H54 (cell line): Measurements from ENCODE around the gene PMP22.

ENCODE experiments used
- DNase-seq: peaks from one replicate; pipeline ENCODE4 v3.0.0; 2011; ENCODE audit warnings: low spot score, mixed read lengths; ENCODE audit not compliant: insufficient read length
- FAIRE-seq: peaks from 3 replicates; lab custom pipeline; 2011; peaks lifted over from hg19 to GRCh38; lab: Jason Lieb, UNC
- POLR2A ChIP-seq: IDR thresholded peaks from 2 replicates; pipeline ENCODE4 v1.6.1; 2011; ENCODE audit warnings: low read depth, mild to moderate bottlenecking, low read length

The PMP22 gene

DNA sequence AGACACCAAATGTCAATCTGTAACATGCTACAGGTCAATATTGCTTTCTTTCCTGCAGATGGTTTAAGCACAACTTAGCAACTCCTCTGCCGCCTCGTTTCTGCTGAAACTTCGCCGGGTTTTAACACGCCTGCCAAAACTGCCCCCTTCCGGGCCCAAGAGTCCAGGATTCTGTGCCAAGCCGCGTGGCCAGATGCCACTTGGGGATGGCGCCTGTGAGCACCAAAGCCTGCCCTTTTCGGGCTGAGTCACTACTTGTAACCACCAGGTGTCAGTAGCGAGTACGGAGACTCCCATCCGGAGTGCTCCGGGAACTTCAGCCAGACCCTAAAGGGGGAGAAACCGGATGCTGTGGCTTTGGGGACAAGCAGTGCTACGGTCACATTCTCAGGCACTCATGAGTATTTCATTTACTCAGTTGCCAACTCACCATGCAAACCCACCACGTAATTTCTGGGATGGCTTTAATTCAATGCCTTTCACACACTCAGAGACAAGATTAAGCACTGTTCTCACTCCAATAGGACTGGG, 7.8 kb downstream of the PMP22 start:
- no peak for FAIRE-seq
- peak; percentile 77 for DNase-seq
- no peak for TF ChIP-seq POLR2A

DNA sequence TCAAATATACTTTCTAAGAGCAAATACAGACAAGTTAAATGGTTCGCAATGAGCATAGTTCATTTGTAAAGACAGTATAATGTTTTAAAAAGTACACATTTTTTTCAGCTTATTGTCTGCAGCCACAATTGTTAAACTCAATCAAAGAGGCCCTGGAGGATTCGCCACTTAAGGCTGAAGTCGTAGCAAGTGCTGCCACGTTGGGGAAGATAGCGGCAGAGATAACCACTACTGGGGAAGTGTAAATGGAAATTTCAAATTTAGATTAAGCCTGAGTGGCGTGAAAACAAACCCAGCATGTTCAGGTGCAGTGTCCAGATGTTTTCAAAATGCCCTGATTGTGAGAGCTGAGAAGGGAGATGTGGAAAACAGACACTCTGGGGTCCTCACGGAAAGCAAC, 8.4 kb downstream of the PMP22 start:
- FAIRE-seq (no peak), DNase-seq (no peak)
- no peak for TF ChIP-seq POLR2A

DNA sequence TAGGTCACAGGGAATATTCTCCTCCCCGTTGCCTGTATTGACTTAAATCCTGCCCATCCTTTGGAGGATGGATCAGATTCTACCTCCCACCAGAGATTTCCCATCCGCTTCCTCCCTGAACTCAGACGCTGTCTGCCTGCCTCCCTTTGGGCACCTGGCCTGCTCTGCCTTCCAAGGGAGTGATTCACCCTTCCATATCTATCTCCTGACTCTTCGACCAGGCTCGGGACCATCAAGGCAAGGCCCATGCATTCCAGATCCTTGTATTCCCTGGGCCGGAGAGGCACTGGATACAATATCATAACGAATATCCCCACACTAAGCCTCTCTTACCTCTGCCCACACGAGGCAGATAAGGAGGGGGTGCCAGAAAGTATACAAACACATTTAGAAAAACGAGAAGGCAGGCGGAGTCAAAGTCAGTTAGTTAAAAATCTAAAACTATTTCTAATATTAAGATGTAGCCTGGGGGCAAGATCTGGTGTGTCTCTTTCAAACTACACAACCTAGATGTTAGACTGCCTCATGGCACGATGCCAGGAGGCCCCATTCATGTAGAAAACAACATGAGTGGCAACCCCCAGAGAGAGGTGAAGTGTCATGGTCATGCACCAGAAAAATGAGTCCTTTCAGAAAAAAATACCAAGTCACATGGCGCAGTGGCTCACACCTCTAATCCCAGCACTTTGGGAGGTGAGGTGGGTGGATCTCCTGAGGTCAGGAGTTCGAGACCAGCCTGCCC, 9.2 kb downstream of the PMP22 start:
- no peak for FAIRE-seq
- TF ChIP-seq POLR2A, result no peak
- no peak for DNase-seq

DNA sequence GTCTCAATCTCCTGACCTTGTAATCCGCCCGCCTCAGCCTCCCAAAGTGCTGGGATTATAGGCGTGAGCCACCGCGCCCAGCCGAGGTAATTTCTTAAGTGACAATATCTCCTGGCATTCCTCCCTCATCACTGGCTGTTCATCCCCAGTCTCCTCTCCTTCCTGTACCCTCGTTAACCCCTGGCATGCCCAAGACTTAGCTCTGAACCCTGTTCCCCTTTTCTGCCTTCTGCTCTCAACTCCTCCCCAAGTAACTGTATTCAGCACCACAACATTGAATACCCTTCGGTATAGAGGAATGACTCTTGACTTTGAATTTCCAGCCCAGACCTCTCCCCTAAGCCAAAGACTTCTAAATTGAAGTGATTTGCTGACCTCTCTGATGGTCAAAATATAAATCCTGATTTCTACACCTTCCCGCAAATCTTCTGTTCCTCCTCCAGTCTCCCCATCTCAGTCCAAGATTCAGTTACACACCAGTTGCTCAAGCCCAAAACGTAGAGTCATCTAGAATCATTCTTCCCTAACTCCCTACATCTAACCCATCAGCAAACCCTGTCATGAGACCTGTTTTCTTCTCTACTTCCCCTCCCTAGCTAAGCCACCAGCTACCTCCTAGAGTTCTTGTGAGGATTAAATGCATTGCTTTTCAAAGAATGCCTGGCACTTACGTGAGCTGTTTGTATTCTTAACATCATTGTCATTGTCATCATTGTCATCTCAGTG, 14.8 kb downstream of the PMP22 start:
- FAIRE-seq, result no peak
- DNase-seq, result no peak
- TF ChIP-seq POLR2A, result no peak

DNA sequence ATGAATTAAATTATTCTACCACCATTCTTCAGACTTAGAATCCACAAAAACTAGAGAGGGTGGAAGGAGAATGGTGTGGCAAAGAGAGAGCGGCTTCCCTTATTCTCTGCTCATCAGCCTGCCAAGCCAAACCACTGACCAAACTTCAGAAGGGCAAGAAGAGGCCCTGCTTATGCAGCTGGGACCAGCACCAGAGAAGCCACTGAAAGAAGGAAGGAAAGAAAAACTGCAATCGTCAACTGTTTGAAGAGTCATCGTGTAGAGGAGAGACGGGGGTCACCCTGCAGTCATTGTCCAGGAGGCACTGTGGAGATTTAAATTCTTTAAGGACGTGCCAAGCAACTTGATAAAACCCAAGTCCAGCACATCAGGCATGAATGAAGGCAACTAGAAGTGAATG, 15.6 kb downstream of the PMP22 start:
- DNase-seq (no peak), FAIRE-seq (no peak)
- TF ChIP-seq POLR2A, result no peak

DNA sequence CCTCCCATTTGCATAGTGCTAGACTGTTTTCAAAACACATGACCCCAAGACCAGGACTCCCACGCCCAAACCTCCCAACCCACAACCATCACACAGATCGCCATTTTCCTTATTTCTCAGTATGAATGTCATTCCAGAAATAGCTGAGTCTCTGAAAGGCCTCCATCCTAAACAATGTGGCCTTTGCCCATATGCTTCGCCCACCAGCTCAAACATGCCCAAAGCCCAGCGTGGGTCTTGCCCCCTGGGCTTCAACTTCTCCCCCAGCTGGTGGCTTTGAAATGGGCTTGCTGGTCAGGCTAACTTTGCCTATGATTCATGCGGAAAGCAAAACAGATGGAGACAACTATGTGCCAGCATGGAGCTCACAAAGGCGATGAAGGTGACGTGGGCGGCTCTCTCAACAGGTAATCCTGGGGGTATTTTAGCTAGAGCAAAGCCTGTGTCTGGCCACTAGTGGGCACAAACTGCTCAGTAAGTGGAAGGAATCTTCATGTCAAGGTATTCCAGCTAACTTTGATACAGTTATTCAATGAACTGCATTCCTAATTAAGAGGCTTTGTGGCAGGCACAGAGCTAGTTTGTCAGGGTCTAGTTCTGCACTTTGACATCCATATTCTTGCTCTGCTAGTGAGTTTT, 17.1 kb downstream of the PMP22 start:
- FAIRE-seq, result no peak
- DNase-seq, result no peak
- TF ChIP-seq POLR2A, result no peak

DNA sequence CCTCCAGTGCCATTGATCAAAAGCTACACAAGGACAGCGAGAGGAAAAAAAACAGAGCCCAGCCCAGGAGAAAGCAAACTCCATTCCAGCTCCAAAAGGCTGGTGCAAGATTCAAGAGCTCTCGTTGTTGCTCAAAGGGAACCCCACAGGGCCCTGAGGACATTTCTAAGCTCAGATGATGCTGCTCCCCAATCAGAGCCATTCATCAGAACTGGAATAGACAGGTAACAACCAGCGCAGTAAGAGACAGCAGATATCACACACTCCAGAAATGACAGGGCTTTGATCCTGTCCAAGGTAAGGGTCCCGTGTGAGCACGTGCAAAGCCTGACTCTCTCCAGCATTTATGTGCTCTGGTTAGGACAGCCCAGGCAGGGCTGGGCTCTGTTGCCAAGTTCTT, 20.1 kb downstream of the PMP22 start:
- TF ChIP-seq POLR2A, result no peak
- DNase-seq (no peak), FAIRE-seq (no peak)

DNA sequence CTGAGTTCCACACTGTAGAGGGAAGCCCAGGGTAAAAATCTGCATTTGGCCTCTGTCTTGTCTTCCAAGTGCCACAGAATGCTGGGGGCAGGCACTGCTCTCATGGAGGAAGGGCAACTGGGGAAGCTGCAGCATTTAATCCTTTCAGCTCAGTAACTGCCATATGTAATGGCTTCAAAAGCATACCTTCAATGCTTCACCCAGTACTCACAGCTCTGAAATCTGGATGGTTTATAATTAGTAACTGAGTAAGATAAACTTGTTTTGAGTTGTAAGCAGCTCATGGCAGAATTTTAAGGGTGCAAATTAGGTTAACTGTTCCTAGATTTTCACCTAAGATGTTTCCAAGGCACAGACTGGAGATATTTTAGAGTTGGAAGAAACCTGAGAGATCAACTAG, 24.5 kb downstream of the PMP22 start:
- no peak for FAIRE-seq
- no peak for TF ChIP-seq POLR2A

DNA sequence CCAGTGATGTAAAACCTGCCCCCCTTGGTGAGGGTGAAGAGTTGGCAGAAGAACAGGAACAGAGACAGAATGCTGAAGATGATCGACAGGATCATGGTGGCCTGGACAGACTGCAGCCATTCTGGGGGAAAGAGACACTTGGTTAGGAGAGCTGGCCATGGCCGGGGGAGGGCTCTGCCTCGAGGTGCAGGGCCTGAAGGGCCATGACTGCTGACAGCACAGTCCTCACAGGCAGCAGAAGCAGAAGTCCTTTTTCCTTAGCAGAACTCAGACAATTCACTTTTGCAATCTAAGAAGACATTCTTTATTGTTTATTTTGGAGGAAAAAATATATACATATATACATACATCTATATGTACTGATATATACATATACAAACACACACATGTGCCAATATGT, 25.6 kb downstream of the PMP22 start:
- DNase-seq, result no peak
- no peak for TF ChIP-seq POLR2A
- no peak for FAIRE-seq

More for the DNA sequence above, 24.5 kb downstream of the PMP22 start:
- no peak for DNase-seq

DNA sequence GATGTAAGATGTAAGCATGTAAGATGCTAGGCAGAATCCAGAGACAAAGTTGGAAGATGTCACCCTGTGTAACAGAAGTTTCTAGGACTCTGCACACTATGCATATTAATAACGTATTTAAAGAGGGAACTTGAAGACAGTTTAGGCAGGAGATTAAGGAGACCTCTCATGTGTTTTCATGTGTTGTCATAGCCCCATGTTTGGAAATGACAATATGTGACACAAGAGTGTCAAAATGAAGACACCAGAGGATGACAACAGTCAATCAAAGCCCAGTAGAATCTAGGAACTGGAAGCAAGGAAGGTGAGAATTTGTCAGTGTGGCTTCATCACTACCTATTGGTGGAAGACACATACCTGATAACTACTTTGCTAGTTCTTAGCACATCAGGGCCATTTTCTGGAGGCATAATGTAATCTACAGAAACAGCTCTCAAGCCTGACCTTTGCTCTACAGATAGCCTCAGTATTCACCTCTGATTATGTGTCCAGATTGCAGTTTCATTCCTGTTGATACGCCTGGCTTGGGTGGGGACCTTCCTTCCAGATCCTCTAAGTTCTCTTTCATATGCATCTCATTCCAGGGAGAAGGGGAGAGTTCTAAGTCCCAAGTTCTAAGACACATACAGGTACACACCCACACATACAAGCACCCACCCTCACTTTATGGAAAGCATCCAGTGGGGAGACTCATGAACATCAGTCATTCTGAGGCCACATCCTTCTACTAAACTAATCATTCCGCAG, 26.3 kb downstream of the PMP22 start:
- no peak for TF ChIP-seq POLR2A
- FAIRE-seq (no peak), DNase-seq (no peak)

DNA sequence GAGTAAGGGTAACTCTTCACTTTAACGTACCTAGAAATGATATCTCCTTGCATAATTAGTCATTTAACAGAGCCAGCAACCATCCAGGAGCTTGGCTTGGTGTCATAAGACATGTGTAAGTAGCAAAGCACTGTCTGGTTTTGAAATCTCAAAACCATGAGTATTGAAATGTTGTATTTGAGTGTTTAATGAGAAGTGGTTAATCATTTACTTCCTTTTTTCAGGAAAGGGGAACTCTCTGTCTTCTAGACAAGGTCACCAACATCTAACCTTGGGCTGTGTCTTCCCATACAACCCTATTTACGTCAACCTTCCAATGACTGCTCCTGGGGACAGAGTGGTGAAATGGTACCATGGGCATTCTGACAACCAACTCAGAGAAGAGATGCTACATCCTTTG, 27.1 kb downstream of the PMP22 start:
- FAIRE-seq (no peak), DNase-seq (no peak)
- TF ChIP-seq POLR2A, result no peak

DNA sequence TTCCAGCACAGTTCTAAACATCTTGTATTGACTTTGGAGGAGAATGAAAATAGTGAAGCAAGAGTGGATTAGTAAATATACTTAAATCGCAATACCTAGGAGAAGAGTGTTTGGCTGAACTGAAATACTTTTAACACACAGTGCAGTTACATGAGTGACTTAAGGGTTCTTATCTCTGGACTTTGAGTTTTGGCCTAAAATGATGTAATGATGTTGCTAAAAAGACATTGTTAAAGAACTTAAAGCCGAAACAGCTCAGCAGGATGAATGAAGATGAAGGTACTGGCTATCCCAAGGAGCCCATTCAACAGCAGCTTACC, 28.1 kb downstream of the PMP22 start:
- no peak for TF ChIP-seq POLR2A
- DNase-seq, result no peak
- FAIRE-seq, result no peak

DNA sequence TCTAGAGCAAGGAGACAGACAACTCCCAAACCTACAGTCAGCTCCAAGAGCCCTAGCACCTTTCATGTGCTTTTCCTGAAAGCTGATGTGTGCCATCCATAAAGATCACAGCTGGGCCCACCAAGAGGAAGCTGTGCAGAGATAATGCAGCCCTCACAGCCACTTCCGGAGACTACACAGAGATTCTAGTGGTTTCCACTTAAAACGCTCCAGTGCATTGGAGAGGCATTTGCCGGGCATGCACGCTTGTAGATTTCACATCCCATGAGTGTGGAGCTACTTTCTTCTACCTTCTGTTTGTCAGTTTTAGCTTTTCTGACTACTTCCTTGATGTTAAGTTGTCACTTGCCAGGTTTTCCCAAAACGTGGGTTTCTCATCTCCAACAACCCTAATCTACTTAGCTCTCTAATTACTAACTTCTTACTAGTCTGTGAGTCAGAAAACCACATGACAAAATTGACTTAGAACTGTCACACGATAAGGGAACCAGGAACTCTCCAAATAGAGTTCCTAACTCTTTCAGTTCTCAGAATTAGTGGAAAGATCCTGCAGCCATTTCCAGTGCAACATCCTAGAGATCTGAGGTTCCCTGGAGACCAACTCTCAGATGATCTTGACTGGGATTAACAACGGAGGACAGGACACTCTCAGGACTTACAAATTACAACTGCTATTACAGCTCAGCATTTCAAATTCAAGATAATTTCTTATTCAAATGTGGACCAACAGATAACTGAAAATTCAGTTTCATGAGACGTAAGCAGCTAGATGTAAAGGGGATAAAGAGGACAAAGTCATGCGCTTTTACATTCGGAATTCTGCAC, 28.6 kb downstream of the PMP22 start:
- no peak for FAIRE-seq
- DNase-seq, result no peak
- TF ChIP-seq POLR2A, result no peak

DNA sequence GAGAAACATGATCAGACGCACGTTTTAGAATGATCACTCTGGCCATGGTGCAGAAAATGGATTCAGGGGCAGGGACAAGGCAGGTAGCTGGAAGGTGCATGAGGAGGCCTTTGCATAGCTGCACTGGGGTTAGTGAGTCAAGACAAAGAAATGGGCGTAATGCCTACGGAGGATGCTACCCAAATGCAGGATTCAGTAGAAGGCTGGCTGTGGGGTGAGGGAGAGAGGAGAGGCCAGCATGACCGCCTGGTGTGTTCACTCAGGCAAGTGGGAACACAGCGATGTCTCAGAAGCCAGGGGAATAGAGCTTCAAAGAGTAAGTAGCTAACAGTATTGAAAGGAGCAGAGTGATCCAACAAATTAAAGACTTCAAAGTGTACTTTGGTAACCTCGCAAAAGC, 31.2 kb downstream of the PMP22 start:
- FAIRE-seq (no peak), DNase-seq (no peak)
- TF ChIP-seq POLR2A, result no peak
